ACHN (cell line): ENCODE measurements around the gene PDE8A.

Source experiments
- DNase-seq: peaks from one replicate; pipeline ENCODE4 v3.0.0-alpha.2; 2015
- in situ Hi-C: cut with HindIII; loops from 2 replicates; pipeline ENCODE4 v1.10.0; 2017; ENCODE audit warnings: low sequenced_read_pairs, low pct_ligation_motif_present, low pct_unique_long_range_greater_than_20kb

The PDE8A gene

DNA sequence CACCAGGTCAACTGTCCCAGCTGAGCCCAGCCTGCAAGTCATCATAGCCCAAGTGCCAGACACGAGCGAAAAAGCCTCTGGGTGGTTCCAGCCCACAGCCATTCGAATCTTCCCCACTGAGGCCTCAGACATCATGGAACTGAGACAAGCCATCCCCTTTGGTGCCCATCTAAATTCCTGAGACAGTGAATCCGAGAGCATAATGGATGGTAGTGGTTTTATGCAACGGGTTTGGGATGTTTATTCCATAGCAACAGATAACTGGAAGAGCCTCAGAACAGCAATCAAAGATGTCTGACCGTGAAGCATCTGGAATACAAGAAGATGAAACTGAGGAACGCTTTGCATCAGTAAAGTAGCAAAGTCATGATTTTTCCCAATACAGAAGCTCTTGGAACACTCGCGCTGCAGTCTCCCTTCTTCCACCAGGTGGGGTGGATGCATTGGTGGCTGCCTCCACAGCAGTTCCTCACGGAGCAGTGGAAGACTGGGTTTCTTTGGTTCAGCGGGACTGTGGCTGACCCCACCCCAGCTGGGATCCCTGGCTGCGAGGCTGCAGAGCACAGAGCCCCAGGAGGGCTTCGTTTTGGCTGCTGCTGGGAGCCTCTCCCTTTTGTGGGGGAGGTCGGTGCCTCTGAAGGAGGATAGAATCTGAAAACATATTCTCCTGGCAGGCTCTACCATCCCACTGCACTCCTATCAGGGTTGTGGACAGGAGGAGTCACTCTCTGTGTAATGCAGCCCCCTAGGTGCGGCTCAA, 26.4 kb upstream of the PDE8A start:
- peak; percentile 64 for DNase-seq
- in situ Hi-C loops = no loop called here

DNA sequence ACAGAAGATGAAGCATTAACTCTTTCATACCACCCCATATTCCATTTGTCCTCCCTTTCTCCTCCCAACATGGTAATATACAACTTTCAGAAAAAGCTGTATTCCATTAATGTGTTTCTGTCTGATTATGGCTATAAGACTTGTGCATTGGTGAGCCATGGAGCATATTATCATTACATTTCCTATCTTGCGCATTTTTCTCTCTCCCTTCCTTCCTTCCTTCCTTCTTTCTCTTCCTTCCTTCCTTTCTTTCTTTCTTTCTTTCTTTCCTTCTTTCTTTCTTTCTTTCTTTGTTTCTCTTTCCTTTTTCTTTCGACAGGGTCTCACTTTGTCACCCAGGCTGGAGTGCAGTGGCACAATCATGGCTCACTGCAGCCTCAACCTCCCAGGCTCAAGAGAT, 25.5 kb upstream of the PDE8A start:
- in situ Hi-C loops = no loop called here

GRCh38 chr15:84960391-84961113, 21.1 kb upstream of the PDE8A start:
- in situ Hi-C loops = no loop called here
- DNase-seq = no peak

More for the DNA sequence above, 25.5 kb upstream of the PDE8A start:
- no peak for DNase-seq

GRCh38 chr15:84961114-84961452, 20.6 kb upstream of the PDE8A start:
- in situ Hi-C loops = no loop called here
- DNase-seq = peak; percentile 64

DNA sequence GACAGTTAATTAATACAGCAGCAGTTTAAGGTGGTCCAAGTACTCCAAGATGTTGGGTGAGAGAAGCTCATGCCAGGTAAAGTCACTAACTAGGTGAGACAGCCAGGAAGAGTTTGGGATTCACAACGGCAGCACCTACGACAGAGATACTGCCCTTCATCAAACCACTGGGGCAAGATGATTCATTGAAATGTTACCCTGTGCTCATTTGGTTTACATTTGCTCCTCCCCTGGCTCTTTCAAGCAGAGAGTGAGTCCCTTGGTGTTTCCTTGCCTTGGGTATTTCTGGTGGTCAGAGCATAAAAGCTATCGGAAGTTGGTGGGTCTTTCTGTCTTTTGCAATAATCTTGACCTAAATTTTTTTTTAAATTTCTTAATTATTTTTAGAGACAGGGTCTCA, 19.9 kb upstream of the PDE8A start:
- peak; percentile 10 for DNase-seq
- in situ Hi-C loops = no loop called here

GRCh38 chr15:84962955-84963354, 18.7 kb upstream of the PDE8A start:
- no peak for DNase-seq
- in situ Hi-C loops = no loop called here

DNA sequence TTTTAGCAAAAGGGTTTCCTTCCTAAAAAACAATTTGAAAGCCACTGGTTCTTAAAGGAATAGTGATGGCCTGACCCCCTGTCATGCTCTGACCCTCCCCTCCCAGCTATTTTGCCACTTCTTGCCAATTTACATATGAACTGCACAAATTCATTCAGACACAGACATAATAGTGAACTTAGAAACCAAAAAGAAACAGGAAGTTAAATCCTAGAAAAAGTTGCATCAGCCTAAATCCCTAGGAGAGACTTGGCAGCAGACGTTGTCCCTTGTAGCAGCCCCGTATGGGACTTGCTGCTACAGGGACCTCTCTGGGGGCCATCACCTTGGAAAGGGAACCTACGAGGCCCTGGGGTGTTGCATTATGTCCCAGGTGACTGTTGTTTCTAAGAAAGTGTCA, 14.3 kb upstream of the PDE8A start:
- in situ Hi-C loops = no loop called here
- no peak for DNase-seq

DNA sequence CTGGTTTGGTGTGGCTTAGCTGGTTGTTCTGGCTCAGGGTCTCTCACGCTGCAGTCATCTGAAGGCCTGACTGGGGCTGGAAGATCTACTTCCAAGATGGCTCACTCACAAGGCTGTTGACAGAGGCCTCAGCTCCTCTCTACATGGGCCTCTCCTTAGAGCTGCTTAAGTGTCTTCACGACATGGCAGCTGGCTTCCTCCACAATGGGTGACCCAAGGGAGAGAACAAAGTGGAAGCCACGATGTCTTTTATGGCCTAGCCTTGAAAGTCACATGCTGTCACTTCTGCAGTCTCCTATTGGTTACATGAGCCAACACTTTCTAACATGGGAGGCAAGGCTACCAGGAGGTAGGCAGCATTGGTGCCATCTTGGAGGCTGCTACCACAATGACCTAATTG, 13.4 kb upstream of the PDE8A start:
- in situ Hi-C loops = no loop called here
- no peak for DNase-seq

DNA sequence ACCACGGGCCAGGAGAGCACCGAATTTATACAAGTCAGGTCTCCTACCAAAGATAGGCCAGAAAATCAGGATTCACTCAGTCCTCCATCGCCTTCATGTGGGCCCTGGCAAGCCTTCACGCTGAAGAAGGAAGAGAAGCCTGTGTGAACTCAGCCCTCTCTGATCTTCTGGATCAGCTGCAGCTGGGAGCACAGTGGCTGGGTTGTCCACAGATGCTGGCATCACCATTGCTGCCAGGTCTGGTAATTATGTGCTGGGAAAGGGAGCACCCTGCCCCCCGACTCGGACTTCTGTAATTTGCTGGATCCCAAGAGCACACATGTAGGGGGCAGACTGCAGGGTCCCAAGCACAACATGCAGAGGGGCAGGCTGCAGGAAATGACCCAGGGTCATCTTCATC, 12.4 kb upstream of the PDE8A start:
- no peak for DNase-seq
- in situ Hi-C loops = no loop called here

DNA sequence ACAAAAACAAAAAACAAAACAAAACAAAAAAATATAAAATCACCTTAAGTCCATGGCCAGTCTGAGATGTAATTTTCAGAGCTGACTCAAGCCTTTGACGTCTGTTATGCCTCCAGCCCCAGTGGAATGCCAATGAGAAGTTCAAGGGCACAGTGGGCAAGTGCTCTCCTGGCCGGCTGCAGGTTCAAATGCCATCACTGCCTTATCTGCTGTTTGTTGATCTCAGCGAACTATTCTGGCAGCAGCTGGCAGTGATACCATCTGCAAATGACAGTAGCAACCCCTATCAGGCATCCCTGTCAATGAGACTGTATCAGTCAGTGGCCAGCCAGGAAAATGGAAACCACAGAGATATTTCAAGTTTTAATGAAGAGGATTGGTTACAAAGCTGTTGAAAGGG, 10.8 kb upstream of the PDE8A start:
- no peak for DNase-seq
- in situ Hi-C loops = no loop called here

- no peak for DNase-seq
- in situ Hi-C loops = no loop called here
Observed at GRCh38 chr15:84973492-84974460, 7.9 kb upstream of the PDE8A start.

GRCh38 chr15:84975871-84976351, 5.7 kb upstream of the PDE8A start:
- in situ Hi-C loops = no loop called here
- DNase-seq = no peak

GRCh38 chr15:84976746-84977345, 4.8 kb upstream of the PDE8A start:
- in situ Hi-C loops = no loop called here
- no peak for DNase-seq

GRCh38 chr15:84979651-84980050, 2.0 kb upstream of the PDE8A start:
- DNase-seq = no peak
- in situ Hi-C loops = no loop called here

- peak; percentile 72 for DNase-seq
- in situ Hi-C loops = no loop called here
Observed at GRCh38 chr15:84980196-84981053, 1.2 kb upstream of the PDE8A start.

GRCh38 chr15:84981054-84981710, 474 bp upstream of the PDE8A start:
- in situ Hi-C loops = no loop called here

GRCh38 chr15:84982301-84982920, 755 bp downstream of the PDE8A start:
- peak; percentile 22 for DNase-seq
- in situ Hi-C loops = no loop called here

More at GRCh38 chr15:84981054-84981710, 474 bp upstream of the PDE8A start:
- peak; percentile 94 for DNase-seq
